Vagina (tissue), 2 donors: Measurements from ENCODE around the gene PSMD1. TPM values are rescaled to one million over a fixed set of nuclear protein-coding genes. Genes with fewer than 3 reads are reported as not detected.

Experiments used
- DNase-seq, 2 donors: peaks; one replicate each; pipeline ENCODE4 v3.0.0-alpha.2; 2017; ENCODE audit errors: extremely low spot score in 2 of 2
- H3K27ac ChIP-seq: fragments of 200-600 bp; sonication (generic); one replicate; pipeline ENCODE4 v1.5.1; 2019
- H3K27me3 ChIP-seq: fragments of 200-600 bp; sonication (generic); one replicate; pipeline ENCODE4 v1.5.1; 2019
- H3K36me3 ChIP-seq, 2 donors: fragments of 200-600 bp; sonication (generic); one replicate each; pipeline ENCODE4 v1.5.1; 2017 to 2019
- H3K4me1 ChIP-seq: fragments of 200-600 bp; sonication (generic); one replicate; pipeline ENCODE4 v1.5.1; 2019
- H3K4me3 ChIP-seq, 2 donors: fragments of 200-600 bp; sonication (generic); 1 replicate in 1 of 2; 2 replicates in 1 of 2; pipeline ENCODE4 v1.5.1; 2016 to 2019
- H3K9me3 ChIP-seq: fragments of 200-600 bp; sonication (generic); one replicate; pipeline ENCODE4 v1.5.1; 2019
- POLR2A ChIP-seq, 2 donors: fragments of 450-650 bp; IDR thresholded peaks; one replicate each; pipeline ENCODE4 v1.6.1; 2017; ENCODE audit warnings: antibody characterized with exemption in 2 of 2, mild to moderate bottlenecking in 2 of 2, moderate library complexity in 2 of 2
- POLR2AphosphoS5 ChIP-seq, 2 donors: sonication (generic); formaldehyde crosslinking; IDR thresholded peaks; one replicate each; pipeline ENCODE4 v1.9.0; 2017; ENCODE audit warnings: antibody characterized with exemption in 2 of 2, mild to moderate bottlenecking in 2 of 2, low read depth in 1 of 2; ENCODE audit not compliant: insufficient read depth in 1 of 2
- intact Hi-C: fragments of 100-400 bp; cut with DNase I; formaldehyde crosslinking; loops from one replicate; pipeline ENCODE4 v1.15.1; 2023
- total RNA-seq: library from RNA; depleted of rRNA; stranded (reverse); fragments of >200 nt; gene quantifications from one replicate; pipeline ENCODE4 v1.2.3, GENCODE V29; 2016
- TF ChIP-seq, protein P1 (sequence below), 3 experiments: fragments of 450-650 bp in 2 of 3; fragments of 200-600 bp in 1 of 3; sonication (generic) in 1 of 3; IDR thresholded peaks; one replicate each; pipeline ENCODE4 v1.5.1; 2017 to 2019; ENCODE audit warnings: antibody characterized with exemption in 3 of 3, mild to moderate bottlenecking in 2 of 3, moderate library complexity in 2 of 3

PSMD1 gene
- total RNA-seq, 1 donor from 2014 or later = 40.5 TPM

DNA sequence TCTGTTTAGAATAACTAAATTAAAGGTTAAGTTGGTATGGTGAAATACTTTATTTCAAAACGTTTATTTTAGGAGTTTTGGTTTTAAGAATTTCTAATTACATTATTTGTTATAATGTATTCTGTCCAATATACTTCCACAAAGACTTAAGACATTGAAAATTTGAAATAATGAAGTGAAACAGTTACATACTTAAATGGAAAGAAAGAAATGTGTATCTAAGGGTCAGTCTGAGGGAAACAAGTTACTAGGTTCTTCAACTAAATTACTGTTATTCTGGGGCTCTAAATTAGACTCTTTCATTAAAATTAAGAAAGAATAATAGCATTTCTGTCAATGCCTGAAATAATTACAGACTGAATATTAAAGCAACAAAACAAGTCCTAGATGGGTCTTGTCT is 60.5 kb downstream of the PSMD1 start:
- TF ChIP-seq POLR2AphosphoS5 (IDR thresholded peaks at IDR 0.05; ENCODE audit: insufficient read depth in 1 of 2, low read depth in 1 of 2) = no peak
- no peak for TF ChIP-seq POLR2A (IDR thresholded peaks at IDR 0.05)
- TF ChIP-seq, protein P1, sequence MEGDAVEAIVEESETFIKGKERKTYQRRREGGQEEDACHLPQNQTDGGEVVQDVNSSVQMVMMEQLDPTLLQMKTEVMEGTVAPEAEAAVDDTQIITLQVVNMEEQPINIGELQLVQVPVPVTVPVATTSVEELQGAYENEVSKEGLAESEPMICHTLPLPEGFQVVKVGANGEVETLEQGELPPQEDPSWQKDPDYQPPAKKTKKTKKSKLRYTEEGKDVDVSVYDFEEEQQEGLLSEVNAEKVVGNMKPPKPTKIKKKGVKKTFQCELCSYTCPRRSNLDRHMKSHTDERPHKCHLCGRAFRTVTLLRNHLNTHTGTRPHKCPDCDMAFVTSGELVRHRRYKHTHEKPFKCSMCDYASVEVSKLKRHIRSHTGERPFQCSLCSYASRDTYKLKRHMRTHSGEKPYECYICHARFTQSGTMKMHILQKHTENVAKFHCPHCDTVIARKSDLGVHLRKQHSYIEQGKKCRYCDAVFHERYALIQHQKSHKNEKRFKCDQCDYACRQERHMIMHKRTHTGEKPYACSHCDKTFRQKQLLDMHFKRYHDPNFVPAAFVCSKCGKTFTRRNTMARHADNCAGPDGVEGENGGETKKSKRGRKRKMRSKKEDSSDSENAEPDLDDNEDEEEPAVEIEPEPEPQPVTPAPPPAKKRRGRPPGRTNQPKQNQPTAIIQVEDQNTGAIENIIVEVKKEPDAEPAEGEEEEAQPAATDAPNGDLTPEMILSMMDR (IDR thresholded peaks at IDR 0.05) = no peak
- DNase-seq = no peak
- peaks cover 19% of the 10 kb centered on the region for H3K4me1 ChIP-seq
- H3K27me3 ChIP-seq = no peaks in the 10 kb centered on the region
- H3K4me3 ChIP-seq = no peak overlapping the region
- H3K36me3 ChIP-seq = no peaks in the 10 kb centered on the region
- no peaks in the 10 kb centered on the region for H3K9me3 ChIP-seq
- intact Hi-C loops = no loop called here
- no peak overlapping the region for H3K27ac ChIP-seq

DNA sequence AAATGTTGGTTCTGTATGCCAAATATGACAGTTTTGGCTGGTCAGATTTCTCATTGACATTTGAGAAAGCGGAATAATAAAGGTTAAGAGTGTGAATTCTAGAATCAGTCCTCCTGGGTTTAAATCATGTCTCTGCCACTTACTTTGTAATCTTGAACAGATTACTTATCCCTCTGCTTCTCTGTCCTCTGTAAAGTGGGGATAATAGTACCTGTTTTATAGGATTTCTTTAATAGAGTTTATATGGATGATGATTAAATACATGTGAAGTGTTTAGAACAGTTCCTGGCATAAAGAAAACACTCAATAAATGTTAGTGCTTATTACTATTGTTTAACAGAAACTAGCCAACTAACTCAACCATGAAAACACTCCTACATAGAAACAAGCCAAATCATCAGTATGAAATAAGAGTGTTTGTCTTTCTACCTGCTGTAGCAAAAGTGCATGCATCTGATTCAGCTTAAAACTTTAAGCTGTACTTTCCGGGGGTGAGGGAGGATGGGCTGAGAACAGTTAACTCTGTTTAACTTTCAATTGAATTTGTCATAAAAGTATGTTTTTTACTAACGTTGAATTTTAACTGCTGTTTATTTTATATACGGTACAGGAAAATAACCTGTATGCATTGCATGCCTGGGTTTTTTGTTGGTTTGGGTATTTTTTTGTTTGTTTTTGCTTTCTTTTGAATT is 61.4 kb downstream of the PSMD1 start:
- Histone ChIP-seq H3K4me3 (no peak overlapping the region), H3K27me3 (no peaks in the 10 kb centered on the region), H3K9me3 (no peaks in the 10 kb centered on the region), H3K4me1 (peaks cover 18% of the 10 kb centered on the region), H3K36me3 (no peaks in the 10 kb centered on the region), H3K27ac (peak overlapping the region; percentile 6)
- DNase-seq = no peak
- TF ChIP-seq POLR2A (IDR thresholded peaks at IDR 0.05) = no peak
- TF ChIP-seq, protein P1 (IDR thresholded peaks at IDR 0.05) = no peak
- no peak for TF ChIP-seq POLR2AphosphoS5 (IDR thresholded peaks at IDR 0.05; ENCODE audit: insufficient read depth in 1 of 2, low read depth in 1 of 2)
- intact Hi-C loops = no loop called here

DNA sequence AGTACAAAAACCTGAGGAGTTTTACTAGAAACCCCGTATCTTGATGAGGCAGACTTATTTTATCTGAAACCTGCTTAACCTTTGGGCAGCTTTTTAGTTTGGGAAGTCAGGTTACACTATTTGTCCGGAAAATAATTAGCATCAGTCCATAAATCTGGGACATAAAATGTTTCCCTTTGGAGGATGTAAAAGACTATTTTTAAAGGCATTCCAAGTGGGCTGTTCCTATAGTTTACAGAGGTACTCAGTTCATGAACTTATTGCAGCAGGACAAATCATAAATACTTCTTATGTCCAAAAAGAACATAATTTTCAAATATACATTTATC is 61.9 kb downstream of the PSMD1 start:
- TF ChIP-seq POLR2AphosphoS5 (IDR thresholded peaks at IDR 0.05; ENCODE audit: insufficient read depth in 1 of 2, low read depth in 1 of 2) = no peak
- no peak for TF ChIP-seq POLR2A (IDR thresholded peaks at IDR 0.05)
- TF ChIP-seq, protein P1 (IDR thresholded peaks at IDR 0.05) = no peak
- H3K27ac ChIP-seq = peak overlapping the region; percentile 6
- H3K4me3 ChIP-seq = no peak overlapping the region

DNA sequence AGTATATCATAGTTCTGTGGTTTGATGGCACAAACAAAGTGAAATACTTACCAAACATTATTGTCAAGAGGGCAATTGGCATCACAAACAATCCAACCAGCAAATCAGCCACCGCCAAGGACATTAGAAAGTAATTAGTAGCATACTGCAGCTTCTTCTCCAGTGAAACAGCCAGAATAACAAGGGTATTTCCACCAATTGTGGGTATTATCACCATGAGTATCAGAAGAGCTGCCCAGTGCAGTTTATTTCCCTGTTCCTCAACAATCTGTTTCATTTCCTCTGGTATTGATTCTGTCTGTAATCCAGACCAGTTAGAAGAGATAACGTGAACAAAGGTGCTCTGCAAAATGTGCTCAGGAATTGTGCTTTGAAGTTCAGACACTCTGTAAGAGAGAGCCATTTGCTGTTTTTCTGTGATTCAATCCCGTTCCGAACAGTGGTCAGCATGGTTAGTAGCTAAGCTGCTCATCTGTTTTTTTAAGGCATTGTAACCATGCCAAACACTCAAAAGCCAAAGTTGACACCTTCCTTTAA is 66.8 kb downstream of the PSMD1 start:
- Histone ChIP-seq H3K27me3 (no peaks in the 10 kb centered on the region), H3K9me3 (no peaks in the 10 kb centered on the region), H3K27ac (peak overlapping the region; percentile 21), H3K4me3 (peak overlapping the region; percentile 11 to 17), H3K4me1 (peaks cover 24% of the 10 kb centered on the region), H3K36me3 (no peaks in the 10 kb centered on the region)
- DNase-seq = no peak
- intact Hi-C loops = no loop called here
- no peak for TF ChIP-seq POLR2A (IDR thresholded peaks at IDR 0.05)
- TF ChIP-seq, protein P1 (IDR thresholded peaks at IDR 0.05) = no peak
- TF ChIP-seq POLR2AphosphoS5 (IDR thresholded peaks at IDR 0.05; ENCODE audit: insufficient read depth in 1 of 2, low read depth in 1 of 2) = no peak

More for the DNA sequence above, 61.9 kb downstream of the PSMD1 start:
- no peak for DNase-seq
- intact Hi-C loops = no loop called here
- no peaks in the 10 kb centered on the region for H3K36me3 ChIP-seq
- no peaks in the 10 kb centered on the region for H3K9me3 ChIP-seq
- peaks cover 23% of the 10 kb centered on the region for H3K4me1 ChIP-seq
- H3K27me3 ChIP-seq = no peaks in the 10 kb centered on the region
